ENCODE results near the gene TNNC1.

TNNC1 gene

GRCh38 chr3:52439426-52440248 lies 14.2 kb downstream of the TNNC1 start:
- no peak overlapping the region for H3K27ac ChIP-seq
- POLR2A ChIA-PET (ENCODE audit: low non-redundant PET): no interaction called here
- no peak for TF ChIP-seq CTCF (conservative IDR thresholded peaks at IDR 0.05; ENCODE audit: low read depth)
- no peak for DNase-seq (ENCODE audit: low spot score)
- CTCF ChIA-PET: interaction anchor here (1.1 kb wide), 1 partner anchor 10 kb away, joined by 3 read pairs; no protein-coding TSS in a partner anchor

- ChIA-PET POLR2A (ENCODE audit: low non-redundant PET) (no interaction called here), CTCF (interaction anchor here (1.1 kb wide), 1 partner anchor 11 kb away, joined by 3 read pairs; no protein-coding TSS in a partner anchor)
- no peak for TF ChIP-seq CTCF (conservative IDR thresholded peaks at IDR 0.05; ENCODE audit: low read depth)
- peak overlapping the region; percentile 57; the same call in 1 of the 2 replicates for H3K27ac ChIP-seq
- DNase-seq (ENCODE audit: low spot score): no peak
These were observed 15.0 kb downstream of the TNNC1 start for GRCh38 chr3:52438579-52439425.

GRCh38 chr3:52438104-52438376 lies 15.8 kb downstream of the TNNC1 start:
- no peak for TF ChIP-seq CTCF (conservative IDR thresholded peaks at IDR 0.05; ENCODE audit: low read depth)
- peak overlapping the region; percentile 57 for H3K27ac ChIP-seq
- ChIA-PET POLR2A (ENCODE audit: low non-redundant PET) (no interaction called here), CTCF (no interaction called here)
- DNase-seq (ENCODE audit: low spot score): no peak

GRCh38 chr3:52437326-52438103 lies 16.3 kb downstream of the TNNC1 start:
- ChIA-PET CTCF (no interaction called here), POLR2A (ENCODE audit: low non-redundant PET) (no interaction called here)
- no peak for TF ChIP-seq CTCF (conservative IDR thresholded peaks at IDR 0.05; ENCODE audit: low read depth)
- peak overlapping the region; percentile 57 for H3K27ac ChIP-seq
- DNase-seq (ENCODE audit: low spot score): no peak

GRCh38 chr3:52436500-52437149 lies 17.2 kb downstream of the TNNC1 start:
- ChIA-PET CTCF (no interaction called here), POLR2A (ENCODE audit: low non-redundant PET) (no interaction called here)
- no peak for DNase-seq (ENCODE audit: low spot score)
- H3K27ac ChIP-seq: no peak overlapping the region
- no peak for TF ChIP-seq CTCF (conservative IDR thresholded peaks at IDR 0.05; ENCODE audit: low read depth)
